HG03108 (cell line): ENCODE results near the gene IGIP.
"Not testable (repeated sequence)": the region's sequence is repeated elsewhere in the genome, so short reads cannot be mapped to it uniquely, and the experiment has no call there.

ENCODE experiments used
- ATAC-seq: cut with Tn5 transposase; IDR thresholded peaks from one replicate; pipeline ENCODE4 v1.9.1; 2021; ENCODE audit warnings: moderate library complexity; ENCODE audit not compliant: unreplicated experiment

IGIP gene

DNA sequence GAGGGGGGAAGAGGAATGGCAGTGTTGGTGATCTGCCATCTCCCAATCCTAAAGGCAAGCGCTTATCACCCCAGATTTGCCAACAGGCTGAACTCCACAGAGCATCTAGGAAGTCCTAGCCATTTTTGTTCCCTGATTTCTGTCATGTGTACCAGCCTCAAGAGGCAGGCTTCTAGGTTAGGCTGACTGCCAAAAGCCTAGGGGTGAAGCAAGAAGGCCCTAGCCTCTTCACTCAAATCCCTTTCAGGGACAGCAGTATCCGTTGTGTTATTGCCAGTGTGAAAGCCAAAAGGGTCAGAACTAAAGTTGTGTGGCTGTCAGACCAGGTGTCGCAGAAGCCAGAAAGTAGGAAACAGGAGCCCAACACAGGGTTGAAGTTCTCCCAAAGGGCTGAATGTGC, 14.7 kb downstream of the IGIP start:
- no peak for ATAC-seq

DNA sequence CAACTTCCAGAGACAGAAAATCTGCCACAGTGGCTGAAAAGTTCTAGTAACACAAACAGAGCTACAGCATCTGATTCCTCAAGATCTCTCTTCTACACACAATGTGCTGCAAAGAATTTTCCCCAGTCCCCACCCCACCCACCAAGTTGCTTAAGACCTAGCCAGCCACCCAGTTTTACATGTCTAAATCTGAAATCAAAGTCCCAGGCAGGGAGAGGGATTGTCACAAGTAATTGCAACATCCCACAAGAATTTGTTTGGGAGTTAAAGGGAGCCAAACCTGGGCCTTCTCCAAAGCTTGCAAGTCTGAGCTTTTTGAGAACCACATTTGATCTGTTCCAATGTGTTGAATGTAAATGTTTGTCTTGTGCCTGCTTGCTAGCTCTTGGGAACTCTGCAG, 15.5 kb downstream of the IGIP start:
- no peak for ATAC-seq

DNA sequence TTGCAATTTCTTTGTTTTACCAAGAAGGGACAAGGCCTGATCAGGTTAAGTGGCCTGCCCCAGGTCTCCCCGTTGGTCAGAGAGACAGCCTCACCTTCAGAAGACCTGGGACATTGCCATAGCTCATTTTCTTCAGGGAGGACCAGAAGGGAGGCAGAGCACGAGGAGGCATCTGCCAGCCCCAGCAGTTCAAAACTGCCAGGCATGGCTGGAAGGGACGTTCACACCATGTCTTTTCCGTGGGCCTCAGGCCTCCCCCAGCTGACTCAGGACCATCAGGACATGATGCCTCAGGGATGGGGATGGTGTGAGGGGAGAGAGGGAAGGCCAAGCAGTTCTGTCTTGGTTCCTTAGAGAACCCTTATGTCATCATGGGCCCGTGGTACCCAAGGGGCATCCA, 16.5 kb downstream of the IGIP start:
- ATAC-seq = no peak

DNA sequence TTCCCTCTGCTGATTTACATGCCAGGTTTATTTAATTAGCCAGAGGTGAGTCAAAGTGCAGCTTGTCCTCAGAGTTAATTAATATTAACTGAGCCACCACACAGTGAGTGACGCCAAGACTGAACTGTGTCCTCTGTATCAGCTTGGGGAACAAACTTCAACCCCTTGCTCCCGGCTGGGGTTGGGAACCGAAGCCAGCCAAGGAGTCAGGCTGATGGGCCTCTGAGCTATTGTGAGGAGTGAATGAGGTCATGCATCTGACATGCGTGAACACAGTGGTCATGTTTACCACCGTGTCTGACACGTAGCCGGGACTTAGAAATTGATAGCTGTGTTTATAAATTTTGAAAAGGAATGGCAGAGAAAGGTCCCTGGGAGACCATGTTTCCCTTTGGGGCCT, 17.1 kb downstream of the IGIP start:
- ATAC-seq = no peak

DNA sequence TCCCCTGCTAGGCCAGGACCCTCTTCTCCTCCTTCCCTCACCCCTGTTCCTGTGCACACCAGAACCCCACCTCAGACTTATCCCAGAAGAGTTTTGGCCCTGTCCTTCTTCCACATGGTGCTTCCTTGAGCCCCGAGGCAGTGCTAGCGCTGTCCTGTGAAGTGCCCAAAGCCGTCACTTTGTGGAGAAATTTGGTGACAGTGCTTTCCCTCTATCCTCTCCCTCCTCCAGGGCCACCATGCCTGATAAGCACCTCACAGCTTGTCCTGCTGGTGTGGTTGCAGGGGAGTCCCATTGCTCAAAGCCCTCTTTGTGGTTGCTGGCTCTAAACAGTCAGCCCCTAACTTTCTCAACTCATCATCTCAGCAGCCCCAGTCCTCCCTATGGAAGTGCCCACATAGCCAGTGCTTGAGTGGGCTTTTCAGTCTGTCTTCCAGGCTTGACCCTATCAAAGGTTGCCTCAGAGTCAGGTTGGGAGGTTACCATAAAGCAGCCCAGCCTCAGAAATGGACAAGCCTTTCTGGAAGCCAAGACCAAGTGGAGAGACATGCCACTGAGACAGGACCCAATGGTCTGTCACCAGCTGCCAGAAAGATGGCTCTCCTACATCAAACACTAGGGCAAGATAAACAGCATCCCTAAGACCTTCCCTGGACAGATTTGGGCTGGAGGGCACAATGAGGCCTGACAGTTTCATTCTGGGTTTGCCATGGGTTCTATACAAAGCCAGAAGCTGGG, 18.0 kb downstream of the IGIP start:
- no peak for ATAC-seq

DNA sequence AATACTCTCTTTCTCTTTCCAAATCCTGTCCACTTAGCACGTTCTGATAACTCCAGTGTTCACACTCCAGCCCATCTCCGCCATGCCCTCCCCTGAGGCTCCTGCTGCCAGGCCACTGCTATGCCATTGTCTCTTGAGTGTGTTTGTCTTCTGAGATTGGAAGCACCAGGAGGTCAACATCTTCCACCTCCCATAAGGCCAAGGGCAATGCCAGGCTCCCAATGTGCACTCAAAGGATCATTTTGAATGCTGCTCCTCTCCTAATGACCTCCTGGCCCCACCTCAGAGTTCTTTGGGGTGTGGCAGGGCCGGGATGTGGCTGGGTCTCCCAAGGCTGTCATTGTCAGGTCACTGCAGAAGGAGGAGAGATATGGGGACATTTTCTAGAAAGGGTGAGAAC, 19.5 kb downstream of the IGIP start:
- no peak for ATAC-seq

DNA sequence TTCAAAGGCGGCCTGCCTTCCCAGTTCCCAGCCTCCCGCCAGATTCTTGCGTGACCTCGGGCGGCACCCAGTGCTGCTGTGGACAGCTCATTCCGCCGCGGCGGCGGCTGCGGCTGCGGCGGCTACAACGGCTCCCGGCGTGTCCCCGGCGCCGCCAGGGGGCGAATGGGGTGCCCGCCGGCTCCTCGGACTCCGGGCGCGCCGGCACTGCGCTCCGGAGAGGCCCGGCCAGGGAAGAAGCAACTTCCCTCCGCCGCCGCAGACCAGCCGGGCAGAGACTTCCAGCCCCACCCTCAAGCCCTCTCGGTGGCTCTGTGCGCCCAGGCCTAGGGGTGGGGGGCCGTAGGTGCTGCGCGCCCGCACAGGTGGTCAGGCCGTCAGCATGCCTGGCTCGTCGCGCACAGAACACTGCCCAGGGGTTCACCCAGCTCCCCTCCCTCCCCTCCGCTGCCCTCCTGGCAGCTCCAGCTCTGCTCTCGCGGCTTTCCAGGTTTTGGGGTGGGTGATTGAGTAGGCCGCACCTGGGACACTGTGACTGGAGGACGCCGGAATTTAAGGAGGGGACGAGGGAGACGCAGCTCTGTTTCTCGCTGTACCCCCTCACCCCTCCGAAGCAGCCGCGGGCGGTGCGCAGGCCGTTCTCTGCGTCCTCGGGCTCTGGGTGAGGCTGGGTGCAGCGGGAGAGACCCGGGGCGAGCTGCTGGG, 20.2 kb downstream of the IGIP start:
- ATAC-seq = no peak

DNA sequence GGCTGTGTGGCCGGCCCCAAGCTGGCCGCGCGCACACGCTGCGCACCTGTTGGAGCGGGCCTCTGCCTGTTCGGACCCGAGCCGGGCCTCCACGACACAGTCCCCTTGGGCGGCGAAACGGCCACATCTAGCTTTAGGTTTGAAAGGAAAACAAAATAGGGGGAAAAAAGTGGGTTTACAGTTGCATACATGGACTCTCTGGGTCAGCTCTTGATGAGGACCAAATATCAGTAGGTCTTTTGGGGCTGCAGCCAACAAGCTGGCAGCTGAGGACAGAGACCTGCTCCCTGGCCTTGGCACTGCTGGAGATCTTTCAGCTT, 20.7 kb downstream of the IGIP start:
- ATAC-seq = no peak

DNA sequence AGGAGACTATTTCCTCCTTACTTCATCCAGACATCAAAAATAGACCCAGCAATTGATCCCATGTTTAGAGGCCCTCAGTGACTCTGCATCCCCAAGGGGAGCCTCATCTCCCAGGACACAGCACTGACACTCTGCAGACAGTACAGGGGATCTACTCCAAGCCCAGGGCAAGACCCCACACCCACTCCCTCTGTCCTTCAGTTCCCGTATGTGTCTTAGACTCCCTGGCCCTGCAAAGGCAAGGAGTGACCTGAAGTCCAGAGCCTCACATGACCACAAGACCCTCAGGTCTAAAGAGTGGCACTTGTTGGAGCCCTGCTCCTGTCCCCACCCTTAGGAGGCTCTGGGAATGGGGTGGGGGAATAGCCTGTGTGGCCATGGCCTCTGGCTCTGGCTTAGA, 21.7 kb downstream of the IGIP start:
- ATAC-seq = no peak

DNA sequence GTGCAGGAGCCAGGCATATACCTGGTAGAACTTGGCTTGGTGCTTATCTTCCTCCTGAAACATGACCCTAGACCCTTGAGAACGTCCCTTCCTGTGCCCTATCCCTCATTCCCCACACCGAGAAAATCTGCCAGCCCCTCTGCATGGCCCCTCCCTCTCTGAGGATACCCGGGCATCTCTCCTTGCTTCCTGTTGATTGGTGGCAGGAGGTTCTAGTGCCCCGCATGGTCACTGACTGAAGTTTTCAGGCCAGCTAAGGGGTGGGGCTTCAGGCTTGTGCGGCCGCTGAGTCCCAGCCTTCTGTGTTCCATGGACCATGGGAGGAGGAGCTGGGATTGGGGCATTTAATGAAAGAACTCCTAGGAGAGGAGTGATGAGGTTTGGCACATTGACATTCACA, 22.8 kb downstream of the IGIP start:
- ATAC-seq = no peak

DNA sequence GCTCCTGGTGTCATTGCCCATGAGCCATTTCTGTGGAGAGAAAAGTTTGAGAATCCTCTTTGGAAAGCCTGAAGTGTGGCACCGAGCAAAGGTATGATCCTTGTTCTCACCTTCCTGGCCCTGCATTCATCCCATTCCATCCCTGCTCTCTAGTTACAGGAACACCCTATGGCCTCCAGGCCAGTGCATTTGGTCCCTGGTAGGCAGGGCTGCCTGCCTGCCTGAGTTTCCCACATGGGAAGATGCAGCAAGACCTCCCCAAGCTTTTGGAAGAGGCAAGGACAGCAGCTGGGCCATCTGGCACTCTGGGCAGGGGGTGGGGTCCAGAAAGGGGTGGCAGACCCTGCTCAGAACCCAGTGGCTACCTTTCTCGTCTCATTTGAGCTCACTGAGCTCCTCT, 24.5 kb downstream of the IGIP start:
- no peak for ATAC-seq

DNA sequence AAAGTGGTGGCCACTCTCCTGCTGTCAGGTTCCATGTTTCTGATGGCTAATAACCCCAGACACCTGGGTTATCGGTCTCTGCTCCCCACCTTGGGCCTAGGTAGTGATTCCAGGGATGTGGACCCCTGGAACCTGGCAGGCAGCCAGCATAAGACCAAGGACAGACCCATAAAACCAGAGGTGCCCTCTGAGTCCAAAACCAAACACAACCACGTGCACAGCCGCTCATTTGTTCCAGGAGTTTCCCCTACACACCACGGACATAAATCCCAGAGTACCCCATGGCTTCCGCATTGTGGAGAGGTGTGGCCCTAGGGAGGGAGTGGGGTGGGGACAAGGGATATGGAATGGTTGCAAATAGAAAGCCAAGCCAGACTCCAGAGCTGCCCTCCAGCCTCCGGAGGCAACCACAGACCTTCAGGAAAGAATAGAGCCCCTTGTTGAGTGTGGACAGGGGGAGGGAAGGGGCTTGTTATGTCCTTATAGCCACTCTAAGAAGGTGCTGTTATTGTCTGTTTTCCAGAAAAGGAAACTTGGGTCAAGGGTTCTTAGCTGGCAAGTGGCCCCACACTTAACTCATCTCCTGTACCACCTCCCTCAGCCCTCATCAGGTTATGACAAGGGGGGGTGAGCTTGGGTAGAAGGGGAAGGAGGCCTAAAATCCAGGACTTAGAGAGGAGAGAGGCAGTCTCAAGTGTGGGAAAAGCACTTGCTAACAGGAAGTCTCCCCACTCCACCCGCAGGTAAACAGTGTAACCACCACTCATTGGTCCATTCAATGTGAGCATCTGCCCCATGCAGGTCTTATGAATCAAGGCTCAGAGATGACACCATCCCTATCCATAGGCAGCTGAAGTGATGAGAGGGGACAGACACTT, 25.6 kb downstream of the IGIP start:
- ATAC-seq = no peak

DNA sequence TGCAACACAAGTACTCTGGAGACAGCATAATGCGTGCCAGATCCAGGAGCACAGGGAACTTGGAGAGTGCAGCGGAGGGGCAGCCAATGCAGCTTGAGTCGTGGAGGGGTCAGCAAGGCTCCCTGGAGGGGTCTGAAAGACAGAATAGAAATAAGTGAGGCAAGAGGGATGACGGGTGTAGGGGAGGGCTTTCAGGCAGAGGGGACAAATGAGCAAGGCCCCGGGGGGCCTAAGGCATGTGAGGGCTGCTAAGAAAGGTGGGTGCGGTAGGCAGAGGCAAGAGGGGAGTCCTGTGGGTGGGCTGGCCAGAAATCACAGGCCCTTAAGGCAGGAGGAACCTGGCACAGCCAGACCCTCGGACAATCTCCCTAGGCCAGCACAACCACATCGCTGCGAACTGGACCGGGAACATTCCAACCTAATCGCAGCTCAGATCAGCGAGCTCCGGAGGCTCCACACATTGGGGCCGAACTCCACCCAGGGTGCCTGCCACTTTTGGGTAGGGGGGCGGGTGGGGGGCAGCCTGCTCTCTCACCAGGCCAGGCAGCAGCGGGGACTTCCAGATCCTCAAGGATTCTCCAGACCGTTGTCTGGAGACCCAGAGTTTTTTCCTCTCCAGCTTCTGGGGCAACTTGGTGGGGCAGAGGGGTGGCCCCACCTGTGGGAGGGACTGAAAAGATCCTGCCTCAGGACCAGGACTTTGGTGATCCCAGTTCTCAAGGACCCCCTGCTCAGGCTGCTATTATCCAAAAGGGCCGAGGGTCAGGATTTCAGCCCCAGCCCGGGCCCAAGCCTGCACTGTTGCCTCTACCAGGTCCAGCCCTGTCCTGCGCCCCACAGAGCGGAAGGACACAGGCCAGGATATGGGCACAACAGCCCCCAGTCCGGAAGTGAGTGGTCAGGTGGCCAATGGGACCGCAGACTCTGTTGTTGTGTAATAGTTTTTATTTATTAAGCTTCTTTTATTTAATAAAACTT, 26.6 kb downstream of the IGIP start:
- no peak for ATAC-seq

DNA sequence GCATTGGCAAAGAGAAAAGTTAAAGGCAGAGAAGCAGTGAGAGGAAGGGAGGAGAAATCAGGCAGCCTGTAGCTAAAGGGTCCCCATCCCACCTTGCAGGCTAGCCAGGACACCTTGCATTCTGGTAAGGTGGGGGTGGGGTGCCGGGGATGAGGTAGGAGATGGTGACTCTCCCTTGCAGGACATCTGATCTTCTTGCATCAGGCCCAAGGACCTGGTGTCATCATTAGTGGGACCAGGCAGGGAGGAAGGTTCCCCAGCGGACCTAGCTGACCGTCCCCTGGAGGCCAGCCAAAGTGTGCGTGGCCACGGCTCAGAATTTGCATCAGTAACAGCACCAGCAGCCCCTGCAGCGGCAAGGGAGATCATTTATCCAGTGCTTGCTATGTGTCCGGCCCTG, 27.5 kb downstream of the IGIP start:
- ATAC-seq = no peak

DNA sequence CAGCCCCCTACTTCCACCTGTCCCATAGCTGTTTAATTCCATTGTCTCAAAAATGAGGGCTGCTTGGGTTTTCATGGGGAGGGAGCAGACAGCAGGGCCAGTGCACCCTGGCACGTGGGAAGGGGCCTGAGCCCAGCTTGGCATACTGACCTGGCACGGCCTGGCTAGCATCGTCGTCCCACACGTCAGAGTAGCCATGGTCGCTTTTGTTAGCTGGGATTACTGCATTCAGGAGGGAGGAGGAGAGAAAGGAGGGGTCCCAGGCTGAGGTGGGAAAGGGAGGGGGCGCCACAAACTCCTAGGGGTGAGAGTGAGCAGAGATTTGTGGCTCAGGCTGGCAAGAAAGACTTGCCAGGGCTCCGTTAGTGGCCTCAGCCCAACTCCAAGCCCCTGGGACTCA, 28.2 kb downstream of the IGIP start:
- ATAC-seq = no peak

DNA sequence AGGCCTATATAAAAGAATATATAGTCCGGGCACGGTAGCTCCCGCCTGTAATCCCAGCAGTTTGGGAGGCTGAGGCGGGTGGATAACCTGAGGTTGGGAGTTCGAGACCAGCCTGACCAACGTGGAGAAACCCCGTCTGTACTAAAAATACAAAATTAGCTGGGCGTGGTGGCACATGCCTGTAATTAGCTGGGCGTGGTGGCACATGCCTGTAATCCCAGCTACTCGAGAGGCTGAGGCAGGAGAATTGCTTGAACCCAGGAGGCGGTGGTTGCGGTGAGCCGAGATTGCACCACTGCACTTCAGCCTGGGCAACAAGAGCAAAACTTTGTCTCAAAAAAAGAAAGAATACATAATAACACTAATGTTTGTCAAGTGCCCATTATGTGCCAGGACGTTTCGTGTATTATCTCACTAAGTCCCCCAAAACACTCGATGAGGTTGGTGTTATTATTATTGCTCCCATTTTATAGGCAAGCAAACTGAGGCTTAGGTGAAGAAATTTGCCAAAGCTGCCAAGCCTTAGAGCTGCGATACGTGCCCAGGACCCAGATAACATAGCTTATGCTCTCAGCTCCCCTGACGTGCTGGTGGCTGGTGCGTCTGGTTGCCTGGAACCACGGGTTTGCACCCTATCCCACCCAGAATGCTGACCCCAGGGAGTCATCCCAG, 29.1 kb downstream of the IGIP start:
- ATAC-seq = not testable (repeated sequence)

DNA sequence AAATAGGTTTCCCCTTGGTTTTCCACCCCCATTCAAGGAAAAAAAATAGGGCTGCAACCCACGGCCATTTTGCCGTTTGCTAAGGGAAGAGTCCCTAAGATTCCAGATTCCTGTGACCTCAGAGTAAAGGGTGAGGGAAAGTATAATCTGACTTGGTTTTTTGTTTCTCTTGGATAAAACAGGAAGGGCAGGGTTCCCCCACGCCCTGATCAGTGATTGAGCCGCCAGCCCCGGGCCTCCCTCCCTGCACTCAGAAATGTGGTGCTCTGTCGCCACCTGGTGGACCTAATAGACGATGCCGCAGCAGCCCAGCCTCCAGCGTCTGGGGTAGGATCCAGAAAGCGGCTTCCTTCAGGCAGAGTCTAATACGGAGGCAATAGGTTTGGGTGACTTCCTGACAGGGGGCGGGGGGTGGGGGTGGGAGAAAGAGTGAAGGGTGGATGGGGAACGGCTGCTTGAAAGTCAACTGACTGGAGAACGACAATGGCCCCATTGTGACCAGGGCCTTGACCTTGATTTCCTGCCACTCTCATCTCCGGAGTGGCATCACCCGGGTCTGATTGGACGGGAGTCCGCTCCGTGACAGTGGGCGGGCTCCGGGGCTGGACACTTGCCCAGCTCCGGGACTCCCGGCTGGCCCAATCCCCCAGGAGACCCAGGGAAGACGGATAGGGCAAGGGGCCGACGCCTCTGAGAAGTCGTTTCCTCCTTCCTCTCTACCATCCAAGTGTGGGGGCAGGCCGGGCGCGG, 31.5 kb downstream of the IGIP start:
- peak; percentile 91 for ATAC-seq

DNA sequence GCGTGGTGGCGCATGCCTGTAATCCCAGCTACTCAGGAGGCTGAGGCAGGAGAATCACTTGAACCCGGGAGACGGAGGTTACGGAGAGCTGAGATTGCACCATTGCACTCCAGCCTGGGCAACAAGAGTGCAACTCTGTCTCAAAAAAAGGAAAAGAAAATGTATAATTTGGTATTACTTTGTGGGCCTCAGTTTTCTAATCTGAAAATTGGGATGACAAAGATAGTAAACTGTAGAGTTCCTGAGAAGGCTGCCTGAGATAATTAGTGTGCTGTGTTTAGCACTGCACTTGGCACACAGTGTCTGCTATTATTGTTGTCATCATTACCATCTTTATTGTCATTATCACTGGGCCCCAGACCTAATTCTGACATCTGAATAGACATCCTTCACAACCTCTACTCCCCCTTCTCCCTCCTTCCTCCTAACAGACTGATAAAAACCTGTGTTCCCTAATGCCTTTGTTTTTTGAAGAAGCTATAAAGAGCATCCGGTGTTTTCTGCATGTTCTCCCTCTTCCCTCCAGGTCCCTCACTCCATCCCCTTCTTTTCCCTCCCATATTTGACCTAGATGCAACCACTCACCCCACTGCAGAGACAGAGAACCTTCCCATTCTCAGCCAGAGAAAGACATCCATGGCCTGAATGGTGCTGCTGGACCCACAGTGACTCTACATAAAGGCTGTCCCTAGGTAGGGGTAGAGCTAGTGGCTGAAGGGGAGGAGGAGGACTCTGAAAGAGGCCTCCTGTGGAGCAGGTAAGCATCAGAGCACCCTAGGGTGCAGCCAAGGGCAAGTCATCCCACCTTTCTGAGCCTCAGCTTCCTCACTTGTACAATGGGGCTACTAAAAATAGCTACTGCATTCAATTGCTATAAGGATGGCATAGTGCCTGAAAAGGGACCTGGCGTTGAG, 33.5 kb downstream of the IGIP start:
- ATAC-seq = no peak

DNA sequence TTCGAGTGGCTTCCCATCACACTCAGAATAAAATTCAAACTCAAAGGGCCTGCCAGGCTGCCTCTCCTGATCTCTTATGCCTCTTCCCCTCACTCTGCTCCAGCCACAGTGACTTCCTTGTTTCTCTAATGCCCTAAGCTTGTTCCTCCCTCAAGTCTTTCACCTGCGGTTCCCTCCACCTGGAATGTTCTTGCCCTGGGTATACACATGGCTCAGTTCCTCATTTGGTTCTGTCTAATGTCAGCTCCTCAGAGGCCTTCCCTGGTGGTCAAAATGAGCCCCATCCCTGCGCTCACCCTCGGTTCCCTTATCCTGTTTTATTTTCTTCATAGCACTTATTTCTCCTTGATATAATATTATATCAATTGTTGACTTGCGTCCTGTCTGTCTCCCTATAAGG, 36.5 kb downstream of the IGIP start:
- no peak for ATAC-seq
